ENCODE measurements around the gene R3HDML.
A peak's percentile ranks its signal among the peaks of the same experiment; 100 is the strongest.

The R3HDML gene

DNA sequence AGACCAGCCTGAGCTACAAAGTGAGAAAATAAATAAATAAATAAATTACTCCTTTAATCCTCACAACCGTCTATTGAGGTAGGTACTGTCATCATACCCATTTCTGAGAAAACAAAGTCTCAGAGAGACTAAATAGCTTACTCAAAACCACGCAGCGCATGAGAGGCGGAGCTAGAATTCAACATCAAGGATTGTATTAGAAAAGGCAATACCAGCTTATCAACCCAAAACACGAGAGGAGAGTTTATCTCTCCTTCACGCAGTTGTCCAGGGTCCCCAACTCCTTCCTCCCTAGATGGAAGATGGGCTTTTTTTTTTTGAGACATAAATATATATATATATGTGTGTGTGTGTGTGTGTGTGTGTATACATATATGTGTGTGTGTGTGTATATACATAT, 30.9 kb downstream of the R3HDML start:
- no peak for DNase-seq

DNA sequence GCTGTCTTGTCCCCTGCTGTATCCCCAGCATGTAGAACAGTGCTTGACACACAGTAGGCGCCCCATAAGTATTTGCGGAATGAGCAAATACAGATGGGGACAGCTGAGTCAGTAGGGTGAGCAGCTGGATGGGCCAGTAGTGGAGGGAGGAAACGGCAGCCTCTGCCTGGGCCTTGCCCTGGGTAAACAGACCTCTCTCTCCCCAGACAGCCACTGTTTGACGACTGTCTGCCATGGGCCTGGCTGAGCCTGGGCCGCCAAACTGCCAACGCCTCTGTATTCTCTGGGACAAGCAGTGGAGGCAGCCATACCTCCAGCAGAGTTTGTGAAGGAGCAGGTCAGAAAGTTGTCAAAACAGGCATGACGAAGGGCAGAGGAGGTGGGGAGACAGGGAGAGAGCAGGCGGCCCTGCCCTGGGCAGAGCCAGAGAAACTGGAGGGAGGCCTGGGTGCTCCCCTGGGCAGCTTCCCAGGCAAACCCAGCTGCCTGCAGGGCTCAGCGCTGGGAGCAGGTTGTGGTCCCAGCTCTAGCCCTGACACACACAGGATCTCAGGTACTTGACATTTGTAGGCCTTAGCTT, 33.9 kb downstream of the R3HDML start:
- no peak for DNase-seq

DNA sequence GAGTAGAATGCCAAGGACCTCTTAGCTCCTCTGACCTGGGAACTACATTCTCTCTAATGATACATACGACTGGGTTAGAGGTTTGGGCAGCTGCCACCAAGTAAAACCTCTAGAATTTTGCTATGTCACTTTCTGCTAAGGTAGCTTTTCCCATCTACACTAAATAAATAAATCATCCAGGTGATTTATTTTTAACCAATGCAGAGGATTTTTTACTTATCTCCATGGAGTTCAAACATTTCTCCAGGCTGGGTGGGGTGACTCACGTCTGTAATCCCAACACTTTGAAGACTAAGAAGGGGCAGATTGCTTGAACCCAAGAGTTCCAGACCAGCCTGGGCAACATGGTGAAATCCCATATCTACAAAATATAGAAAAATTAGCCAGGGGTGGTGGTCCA, 45.8 kb downstream of the R3HDML start:
- DNase-seq: no peak

DNA sequence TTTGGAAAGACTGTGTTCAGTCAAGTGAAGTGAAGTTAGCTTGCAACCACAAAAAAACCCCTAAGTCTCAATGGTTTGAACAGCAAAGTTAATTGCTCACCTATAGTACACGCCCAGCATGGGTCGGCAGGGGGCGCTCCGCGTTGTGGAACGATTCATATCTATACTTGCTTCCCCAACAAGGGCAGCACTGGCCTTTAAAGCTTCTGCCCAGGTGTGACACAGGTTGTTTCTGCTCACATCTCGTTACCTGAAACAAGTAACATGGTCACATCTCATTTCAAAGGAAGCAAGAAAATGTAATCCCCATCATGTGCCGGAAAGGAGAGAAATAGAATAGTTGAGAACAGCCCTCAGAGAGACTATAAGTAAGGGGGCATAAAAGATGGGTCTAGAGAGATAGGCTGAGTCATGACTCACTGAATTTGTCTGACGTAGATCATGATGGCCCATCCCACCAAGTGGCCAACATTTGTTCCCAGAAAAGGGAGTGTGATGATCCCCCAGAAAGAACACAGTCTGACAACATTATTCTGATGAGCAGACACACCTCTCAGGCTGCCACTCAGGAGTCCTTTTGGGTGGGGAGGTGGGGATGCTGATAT, 47.7 kb downstream of the R3HDML start:
- DNase-seq: peak; percentile 93

DNA sequence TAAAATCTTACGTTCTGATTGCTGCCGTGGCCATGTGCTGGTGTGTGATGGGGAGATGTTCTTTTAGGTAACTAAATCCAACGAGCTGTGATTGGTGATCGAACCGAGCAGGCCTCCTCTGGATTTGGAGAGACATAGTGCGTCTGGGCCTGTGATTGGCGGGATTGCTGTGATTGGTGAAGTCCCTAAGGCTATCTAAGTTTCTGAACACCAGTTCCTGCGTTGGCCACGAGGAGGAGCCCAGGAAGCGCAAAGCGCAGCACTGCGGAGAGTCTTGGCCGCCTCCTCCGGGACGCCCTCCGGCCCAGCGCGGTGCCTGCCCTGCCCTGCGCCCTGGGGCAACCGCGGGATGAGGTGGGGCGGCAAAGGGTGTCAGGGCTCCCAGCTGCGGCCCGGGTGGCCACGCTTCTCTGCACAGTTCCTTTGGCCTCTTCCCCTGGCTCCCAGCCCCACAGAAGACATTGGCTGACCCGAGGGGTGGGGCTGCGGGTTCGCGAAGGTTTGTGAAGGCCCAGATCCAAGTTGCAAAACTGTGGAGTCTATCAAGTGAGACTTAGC, 51.7 kb downstream of the R3HDML start:
- DNase-seq: peak; percentile 86

DNA sequence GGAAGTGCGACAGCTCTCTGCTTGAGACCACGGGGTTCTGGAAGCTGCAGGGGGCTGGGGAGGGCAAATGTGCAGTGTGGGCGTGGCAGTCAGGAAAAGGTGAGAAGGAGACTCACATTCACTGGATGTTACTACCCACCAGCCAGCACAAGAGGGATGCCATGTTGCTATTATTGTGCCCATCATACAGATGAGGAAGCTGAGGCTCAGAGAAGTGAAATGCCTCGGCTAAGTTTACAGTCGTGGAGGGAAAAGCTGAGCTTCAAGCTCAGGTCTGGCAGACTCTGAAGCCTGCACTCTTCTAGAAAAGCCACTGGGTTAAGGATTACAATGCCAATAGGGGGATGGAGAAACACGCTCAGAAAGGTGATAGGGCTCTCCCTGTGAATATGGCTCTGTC, 53.0 kb downstream of the R3HDML start:
- DNase-seq: no peak

DNA sequence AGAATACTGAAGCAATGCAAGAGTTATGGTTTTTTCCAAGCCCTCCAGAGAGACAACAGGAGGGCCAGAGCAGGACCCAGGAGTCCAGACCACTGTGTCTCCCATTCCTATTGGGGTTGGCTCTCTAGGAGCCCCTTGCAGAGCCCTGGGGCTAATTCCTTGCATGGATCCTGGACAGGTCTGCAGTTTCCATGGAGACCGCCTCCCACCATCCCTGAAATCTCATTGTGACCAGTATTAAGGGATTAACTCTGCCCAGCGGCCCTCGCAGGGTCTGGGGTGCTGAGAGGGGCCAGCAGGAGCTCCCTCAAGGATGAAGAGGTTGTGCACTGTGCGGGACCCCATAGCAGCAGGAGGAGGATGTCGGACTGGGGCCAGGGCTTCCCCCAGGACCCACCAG, 53.4 kb downstream of the R3HDML start:
- no peak for DNase-seq

DNA sequence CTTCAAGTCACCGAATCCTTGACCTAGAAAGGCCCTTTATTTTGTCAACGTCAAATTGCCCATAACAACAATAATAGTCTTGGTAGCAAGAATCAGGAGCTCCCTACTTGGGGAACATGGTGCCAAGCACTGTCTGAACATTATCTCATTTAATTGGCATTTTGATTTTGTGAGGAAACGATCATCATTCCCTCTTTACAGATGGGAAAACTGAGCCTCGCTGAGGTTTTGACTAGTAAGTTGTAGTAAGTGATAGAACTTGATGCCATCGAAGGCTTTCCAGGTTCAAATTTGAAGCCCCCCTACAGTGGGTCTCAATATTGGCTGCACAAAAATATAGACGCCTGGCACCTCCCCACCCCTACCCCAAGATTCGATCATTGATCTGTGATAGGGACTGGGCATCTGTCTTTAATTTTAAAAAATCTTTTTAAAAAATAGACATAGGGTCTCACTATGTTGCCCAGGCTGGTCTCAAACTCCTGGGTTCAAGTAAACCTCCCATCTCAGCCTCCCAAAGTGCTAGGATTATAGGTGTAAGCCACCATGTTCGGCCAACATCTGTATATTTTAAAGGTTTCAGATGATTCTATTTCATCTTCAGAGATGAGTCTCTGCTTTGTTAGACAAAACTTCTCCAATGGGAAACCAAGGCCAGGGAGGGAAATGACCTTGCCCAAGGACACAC, 55.4 kb downstream of the R3HDML start:
- no peak for DNase-seq

DNA sequence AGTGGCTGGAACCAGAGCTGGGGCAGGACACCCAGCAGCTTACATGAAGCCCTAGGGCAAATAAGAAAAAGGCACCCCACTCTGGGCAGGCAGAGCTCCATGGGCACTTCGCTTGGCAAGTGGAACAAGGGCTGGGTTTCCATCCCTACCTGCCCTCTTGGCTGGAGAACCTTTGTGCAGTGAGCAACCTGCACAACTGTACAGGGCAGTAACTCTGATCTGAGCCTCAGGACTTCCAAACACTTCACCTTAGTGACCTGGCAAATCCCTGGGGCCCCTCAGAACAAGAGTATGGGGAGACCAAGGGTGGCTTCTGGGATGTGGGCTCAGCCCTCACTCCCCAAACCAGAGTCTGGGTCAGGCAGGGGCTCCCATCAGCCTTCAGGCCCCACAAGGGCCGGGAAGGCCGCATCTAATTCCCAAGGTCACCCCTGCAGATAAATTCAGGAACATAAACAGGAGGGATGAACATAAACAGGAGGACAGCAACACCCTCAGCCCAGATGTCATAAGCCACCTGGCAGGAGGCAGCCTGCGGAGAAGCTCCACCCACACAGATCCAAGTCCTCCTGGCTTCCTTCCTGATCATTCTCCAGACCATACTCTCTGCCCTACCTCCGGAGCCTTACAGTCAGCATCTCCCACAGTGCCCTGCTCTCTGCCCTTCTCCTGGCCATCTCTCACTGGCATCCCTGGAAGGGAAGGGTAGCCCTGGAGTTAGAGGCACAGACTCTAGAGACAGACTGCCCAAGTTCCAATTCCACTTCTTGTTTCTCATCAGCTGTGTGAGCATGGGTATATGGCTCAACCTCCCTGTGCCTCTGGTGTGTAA, 56.1 kb downstream of the R3HDML start:
- no peak for DNase-seq

DNA sequence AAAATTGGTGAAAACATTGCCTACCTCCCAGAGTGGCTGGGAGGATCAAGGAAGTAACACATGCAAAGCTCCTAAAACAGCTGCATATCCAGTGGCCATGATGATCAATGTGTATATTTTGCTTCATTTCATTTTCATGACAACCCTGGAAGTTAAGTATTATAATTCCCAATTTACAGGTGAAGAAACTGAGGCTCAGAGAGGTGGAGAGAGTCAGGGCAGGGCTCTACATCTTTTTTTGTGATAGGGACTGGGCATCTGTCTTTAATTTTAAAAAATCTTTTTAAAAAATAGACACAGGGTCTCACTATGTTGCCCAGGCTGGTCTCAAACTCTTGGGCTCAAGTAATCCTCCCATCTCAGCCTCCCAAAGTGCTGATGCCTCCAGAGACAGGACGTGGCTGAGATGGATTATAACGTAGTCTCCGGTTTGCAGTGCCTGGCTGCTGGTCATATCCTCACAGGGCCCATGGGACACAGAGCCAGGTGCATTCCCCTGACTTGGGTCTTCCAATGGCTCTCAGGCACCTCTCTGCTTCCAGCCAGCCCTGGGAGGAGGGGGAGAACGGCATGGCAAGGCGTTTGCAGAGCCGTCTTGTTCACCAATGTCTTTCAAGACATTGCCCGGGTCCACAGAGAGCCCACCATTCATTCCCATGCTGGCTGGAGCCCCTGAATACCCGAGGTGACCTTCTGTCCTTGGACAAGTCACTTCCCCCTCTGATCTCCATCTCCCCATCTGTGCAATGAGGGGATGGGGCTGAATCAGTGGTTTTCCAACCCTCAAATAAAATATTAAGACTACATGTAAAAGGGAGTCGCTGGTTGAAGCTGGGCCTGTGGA, 57.0 kb downstream of the R3HDML start:
- DNase-seq: no peak

DNA sequence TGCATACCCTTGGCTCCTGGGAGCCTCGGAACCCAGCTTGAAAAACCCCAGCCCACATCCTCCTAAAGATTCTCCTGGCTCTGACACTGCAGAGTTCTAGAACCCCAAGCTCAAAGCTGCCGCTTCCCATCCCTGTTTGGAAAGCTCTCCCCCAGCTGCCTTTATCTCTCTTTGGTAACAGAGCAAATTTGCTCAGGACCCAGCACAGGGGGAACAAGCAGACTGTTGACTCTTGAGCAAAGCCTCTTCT, 57.5 kb downstream of the R3HDML start:
- DNase-seq: no peak

DNA sequence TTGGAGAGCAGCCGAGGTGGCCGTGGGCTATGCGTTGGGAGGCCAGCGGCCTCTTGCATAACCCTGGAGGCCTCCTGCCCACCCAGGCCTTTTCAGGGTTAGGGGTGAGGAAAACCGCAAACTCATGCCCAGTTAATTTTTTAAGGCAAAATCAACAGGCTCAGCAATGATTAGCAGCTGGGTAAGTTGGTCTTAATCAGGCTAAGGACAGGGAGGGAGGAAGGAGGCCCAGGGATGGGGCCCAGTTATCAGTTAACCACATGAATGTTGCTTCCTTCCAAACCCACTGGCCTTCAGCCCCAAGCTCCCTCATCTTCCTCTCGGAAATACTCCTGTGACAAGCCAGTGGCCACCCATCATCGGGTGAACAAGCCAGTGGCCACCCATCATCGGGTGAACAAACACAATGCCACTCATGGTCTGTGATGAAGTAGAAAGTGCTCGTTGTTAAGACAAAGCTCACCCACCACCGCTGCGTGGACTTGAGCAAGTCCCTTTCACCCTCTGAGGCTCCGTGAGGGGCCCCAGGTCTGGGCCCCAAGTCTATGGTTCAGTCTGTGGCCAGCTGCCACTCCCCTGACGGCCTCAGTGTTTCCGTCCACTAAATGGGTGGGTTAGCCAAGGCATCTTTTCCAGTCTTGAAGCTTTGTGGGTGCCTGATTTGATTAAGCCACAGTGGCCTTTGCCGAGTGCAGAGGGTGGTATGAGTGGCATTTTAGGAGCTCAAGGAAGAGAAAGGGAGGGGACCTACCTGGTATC, 58.0 kb downstream of the R3HDML start:
- DNase-seq: no peak

DNA sequence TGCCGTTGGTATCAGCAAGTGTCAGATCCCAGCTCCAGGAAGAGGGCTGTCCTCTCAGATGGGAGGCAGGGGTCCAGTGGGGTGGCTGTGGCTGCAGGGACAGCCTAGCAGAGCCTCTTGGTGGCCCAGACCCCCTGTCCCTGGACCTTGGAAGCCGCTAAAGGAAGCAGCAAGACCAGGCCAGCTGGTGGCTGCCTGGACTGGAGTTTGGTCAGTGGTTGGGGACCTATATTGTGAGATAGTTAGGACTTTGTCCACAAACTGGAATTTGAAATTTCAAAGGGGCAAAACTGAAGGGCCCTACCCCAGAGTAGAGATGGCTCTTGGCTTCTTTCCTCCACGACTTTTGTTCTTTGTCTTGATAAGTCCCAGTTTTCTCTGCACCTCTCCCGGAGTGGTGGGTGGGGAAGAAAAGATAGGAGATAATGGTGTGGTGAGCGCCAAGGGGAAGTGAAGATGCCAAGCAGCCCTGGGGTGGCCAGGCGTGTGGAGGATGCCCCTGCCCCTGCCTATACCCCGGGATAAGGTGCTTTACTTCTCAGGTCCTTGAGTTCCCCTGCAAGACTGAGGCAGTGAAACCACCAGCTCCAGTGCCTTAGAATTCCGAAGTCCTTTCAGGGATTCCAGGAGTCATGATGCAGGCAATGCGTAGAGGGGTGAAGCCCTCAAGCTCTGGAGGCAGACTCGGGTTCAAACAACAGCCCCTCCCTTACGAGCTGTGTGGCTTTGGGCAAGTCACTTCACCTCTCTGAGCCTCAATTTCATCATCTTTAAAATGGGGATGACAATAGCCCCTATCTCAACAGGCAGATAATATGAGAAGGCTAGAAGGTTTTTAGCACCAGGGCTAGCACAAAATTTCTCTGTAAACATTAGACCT, 58.9 kb downstream of the R3HDML start:
- DNase-seq: no peak

DNA sequence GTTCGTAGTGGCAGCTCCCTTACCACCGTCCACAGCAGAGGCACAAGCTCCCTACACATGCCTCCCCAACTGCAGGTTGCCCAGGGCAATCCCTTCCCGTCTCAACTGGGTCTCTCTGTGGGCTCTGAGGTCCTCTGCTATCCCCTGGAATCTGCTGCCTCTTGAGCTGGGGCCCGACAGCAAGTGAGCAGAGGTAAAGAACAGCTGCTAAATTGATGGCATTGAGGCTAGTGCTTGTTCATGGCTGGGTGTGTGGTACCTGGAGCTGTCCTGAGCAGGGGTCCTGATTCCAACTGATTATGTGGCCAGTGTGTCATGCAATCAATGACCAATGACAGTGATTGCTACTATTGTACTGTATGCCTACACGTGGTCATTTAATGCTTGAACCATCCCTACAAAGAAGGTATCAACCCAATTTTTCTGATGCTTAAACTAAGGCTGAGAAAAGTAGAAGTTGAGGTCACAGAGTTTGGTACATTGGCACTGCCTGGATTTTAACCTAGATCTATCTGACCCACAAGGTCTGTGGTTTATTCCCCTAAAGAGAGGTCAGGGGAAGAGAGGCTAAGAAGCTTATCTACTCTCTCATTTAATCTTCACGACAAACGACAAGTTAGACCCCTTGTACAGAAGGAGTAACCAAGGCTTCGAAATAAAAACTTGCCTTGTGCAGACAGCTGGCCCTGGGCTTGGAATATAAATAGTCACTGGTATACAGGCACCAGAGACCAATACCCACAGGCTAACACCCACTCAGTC, 59.7 kb downstream of the R3HDML start:
- no peak for DNase-seq

DNA sequence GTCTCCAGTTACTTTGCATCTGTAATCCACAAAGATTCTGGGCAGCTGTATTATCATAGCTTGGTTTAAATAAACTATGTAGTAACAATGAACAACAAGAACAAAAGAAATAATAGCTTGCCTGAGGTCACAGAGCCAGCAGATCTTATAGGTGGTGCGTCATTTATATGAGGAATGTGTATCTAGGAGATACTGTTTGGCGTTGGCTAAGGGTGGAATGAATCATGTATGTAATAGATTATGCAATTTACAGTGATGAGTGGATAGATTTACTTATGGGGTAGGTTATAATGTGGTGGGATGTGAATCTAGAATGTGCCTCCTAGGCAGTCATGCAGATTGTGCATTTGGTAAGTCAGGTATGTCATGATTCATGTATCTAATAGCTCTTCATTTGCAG, 61.5 kb downstream of the R3HDML start:
- no peak for DNase-seq

DNA sequence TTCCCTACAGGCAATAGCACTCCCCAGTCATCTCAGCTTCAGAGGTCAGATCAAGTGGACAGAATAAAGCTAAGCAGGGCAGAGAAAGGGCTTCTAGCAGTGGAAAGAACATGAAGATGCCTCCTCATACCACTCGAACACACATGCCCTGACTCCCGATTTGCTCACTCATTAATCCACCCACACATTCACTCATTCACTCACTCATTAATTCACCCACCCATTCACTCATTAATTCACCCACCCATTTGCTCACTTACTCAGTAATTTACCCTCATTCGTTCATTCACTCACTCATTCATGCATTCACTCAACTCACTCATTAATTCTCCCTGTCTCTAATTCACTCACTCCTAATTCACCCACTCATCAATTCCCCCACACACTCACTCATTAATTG, 62.6 kb downstream of the R3HDML start:
- DNase-seq: no peak

DNA sequence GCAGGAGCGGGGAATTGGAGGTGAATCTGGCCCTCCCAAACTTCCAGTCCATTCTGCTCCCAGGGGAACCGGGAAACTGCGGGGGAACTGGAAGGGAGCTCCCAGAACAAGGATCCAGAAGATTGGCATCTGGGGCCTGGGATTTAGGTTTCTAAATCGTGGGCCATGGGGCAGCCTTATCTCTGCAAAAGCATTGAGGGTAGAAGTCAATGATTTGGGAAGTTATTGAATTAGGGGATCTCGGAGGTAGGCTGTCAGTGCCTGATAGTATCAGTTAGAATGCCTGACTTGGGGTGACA, 63.8 kb downstream of the R3HDML start:
- DNase-seq: no peak

Measured in activated CD8-positive, alpha-beta memory T cell treated with anti-CD3 and anti-CD28 coated beads for 24 hours (primary cell).